Mesothelial cell of epicardium (in vitro differentiated cells): ENCODE measurements around the gene GPR139. TPM values are rescaled to one million over a fixed set of nuclear protein-coding genes. Genes with fewer than 3 reads are reported as not detected.

ENCODE experiments used
- DNase-seq, 2 experiments: peaks; one replicate each; pipeline ENCODE4 v3.0.0; 2021; ENCODE audit warnings: low spot score in 2 of 2; ENCODE audit not compliant: unreplicated experiment in 2 of 2
- H3K27ac Mint-ChIP-seq: 2 replicates; pipeline ENCODE4 v1.8.0; 2021; ENCODE audit warnings: mixed read lengths
- H3K27me3 Mint-ChIP-seq: 2 replicates; pipeline ENCODE4 v1.8.0; 2021; ENCODE audit warnings: low read depth, mixed read lengths
- H3K36me3 Mint-ChIP-seq: 2 replicates; pipeline ENCODE4 v1.8.0; 2021; ENCODE audit warnings: mixed read lengths
- H3K4me1 Mint-ChIP-seq: 2 replicates; pipeline ENCODE4 v1.8.0; 2021; ENCODE audit warnings: mixed read lengths
- H3K4me3 Mint-ChIP-seq: 2 replicates; pipeline ENCODE4 v1.8.0; 2021; ENCODE audit warnings: mild to moderate bottlenecking, moderate library complexity, mixed read lengths
- H3K9me3 Mint-ChIP-seq: 2 replicates; pipeline ENCODE4 v1.8.0; 2021; ENCODE audit warnings: mixed read lengths
- total RNA-seq: library from RNA; stranded (reverse); gene quantifications from 3 replicates; pipeline ENCODE4 v1.2.1, GENCODE V29; 2021
- TF ChIP-seq, protein P1 (sequence below): fragments of 200-600 bp; sonication (generic); IDR thresholded peaks from one replicate; pipeline ENCODE4 v1.5.0; 2021; ENCODE audit warnings: antibody characterized with exemption; ENCODE audit not compliant: unreplicated experiment

GPR139 gene
- total RNA-seq, 1 donor from 2014 or later, result not detected

DNA sequence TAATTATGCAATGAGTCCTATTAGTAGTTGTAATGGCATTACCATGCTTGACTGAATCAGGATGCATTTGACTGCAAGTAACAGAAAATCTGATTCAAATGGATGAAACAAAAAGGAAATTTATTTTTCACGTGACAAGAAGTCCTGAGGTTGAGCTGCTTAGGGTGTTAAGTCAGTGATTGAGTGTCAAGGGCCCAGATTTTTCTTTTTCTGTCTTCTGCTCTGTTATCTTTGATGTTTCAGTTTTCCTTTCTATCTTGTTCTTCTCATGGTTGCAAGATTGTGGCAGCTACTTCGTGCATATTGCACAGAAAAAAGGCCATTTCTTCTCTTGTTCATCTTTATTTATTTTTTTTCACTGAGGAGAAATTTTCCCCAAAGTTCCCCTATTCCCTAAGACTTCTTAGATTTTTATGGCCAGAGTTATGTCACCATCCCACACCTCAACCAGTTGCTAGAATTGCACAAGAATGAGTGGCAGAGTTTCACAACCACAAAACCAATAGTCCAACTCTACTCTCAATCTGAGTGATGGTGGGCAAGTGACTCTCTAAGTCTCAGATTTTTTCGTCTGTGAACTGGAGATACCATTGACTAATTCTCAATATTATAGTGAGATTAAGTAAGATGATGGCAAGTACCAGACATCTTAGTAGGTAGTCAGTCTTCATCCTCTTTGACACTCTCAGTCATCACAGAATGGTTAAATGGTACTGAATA lies 15.7 kb upstream of the GPR139 start:
- no peak overlapping the region for H3K27ac Mint-ChIP-seq
- peaks cover 40% of the 10 kb centered on the region for H3K27me3 Mint-ChIP-seq
- no peak overlapping the region for H3K4me3 Mint-ChIP-seq
- no peaks in the 10 kb centered on the region for H3K4me1 Mint-ChIP-seq
- DNase-seq, result no peak
- H3K9me3 Mint-ChIP-seq, result no peaks in the 10 kb centered on the region
- TF ChIP-seq, protein P1, sequence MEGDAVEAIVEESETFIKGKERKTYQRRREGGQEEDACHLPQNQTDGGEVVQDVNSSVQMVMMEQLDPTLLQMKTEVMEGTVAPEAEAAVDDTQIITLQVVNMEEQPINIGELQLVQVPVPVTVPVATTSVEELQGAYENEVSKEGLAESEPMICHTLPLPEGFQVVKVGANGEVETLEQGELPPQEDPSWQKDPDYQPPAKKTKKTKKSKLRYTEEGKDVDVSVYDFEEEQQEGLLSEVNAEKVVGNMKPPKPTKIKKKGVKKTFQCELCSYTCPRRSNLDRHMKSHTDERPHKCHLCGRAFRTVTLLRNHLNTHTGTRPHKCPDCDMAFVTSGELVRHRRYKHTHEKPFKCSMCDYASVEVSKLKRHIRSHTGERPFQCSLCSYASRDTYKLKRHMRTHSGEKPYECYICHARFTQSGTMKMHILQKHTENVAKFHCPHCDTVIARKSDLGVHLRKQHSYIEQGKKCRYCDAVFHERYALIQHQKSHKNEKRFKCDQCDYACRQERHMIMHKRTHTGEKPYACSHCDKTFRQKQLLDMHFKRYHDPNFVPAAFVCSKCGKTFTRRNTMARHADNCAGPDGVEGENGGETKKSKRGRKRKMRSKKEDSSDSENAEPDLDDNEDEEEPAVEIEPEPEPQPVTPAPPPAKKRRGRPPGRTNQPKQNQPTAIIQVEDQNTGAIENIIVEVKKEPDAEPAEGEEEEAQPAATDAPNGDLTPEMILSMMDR, result no peak
- no peaks in the 10 kb centered on the region for H3K36me3 Mint-ChIP-seq

DNA sequence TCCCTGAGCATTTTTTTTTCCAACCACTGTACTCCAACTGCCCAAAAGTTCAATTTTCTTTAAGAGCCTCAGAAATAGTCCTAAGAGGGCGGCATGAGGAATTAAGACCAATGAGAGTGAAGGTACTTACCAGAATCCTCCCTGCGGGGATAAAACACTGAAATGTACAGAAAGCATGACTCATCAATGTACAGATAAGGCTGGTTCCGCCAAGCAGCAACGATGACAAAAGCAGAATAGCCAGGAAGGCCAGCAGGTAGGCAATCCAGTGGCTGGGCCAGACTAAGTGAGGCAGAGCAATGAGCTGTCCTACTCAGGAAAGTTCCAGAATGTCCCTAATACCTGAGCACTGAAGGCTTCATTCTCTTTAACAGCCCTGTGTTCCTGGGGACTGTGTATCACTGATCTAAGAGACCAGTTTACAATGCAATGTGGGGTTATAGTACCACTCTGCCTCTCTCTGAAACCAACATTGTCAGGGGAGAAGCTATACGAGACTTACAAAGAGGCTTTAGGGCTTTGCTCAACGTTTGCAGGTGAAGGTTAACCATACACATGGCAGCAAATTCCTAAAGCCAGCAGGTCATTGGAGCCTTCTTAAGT lies 11.0 kb upstream of the GPR139 start:
- TF ChIP-seq, protein P1, result no peak
- Mint-ChIP-seq H3K9me3 (no peaks in the 10 kb centered on the region), H3K27ac (no peak overlapping the region), H3K27me3 (peaks cover 40% of the 10 kb centered on the region), H3K4me3 (no peak overlapping the region), H3K36me3 (no peaks in the 10 kb centered on the region), H3K4me1 (no peaks in the 10 kb centered on the region)
- DNase-seq, result no peak

DNA sequence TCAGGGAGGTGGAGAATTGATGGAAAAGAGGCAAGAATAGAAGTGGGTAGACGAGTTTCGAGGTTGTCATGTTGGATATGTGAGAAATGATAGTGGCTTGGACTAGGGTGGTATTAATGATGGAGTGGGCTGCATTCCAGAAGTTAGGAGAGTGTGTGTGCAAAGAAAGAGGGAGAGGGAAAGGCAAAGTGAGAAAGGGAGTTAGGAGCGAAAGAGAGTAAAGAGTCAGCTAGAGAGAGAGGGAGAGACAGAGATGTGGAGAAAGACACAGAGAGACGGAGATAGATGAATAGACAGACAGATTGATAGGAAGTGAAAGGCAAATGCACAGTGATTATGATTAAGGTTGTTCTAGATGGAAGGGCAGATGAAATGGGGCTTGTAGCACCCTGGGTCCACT lies 5.4 kb upstream of the GPR139 start:
- no peak for DNase-seq
- H3K27me3 Mint-ChIP-seq, result peaks cover 66% of the 10 kb centered on the region
- TF ChIP-seq, protein P1, result no peak
- no peak overlapping the region for H3K4me3 Mint-ChIP-seq
- no peaks in the 10 kb centered on the region for H3K36me3 Mint-ChIP-seq
- no peak overlapping the region for H3K27ac Mint-ChIP-seq
- no peaks in the 10 kb centered on the region for H3K4me1 Mint-ChIP-seq
- H3K9me3 Mint-ChIP-seq, result no peaks in the 10 kb centered on the region

DNA sequence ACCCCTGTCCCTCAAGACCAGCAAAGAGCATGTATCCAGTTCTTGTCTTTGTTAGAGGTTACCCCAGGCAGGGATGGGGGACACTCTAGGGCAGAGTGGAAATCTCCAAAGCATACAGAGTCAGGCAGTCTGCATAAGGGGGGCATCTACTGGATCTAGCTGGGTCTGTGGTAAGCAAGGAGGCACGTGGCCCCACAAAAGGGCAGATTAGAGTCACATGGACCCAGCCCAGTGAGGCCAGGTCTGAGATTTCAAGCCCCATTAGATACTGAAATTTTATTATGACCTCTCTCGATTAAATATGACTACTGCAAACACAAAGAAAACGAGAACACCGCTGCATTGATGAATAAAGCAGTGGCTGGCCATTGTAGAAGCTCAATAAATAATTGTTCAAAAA lies 1.6 kb upstream of the GPR139 start:
- TF ChIP-seq, protein P1, result no peak
- H3K36me3 Mint-ChIP-seq, result no peaks in the 10 kb centered on the region
- no peaks in the 10 kb centered on the region for H3K9me3 Mint-ChIP-seq
- H3K4me3 Mint-ChIP-seq, result no peak overlapping the region
- H3K27me3 Mint-ChIP-seq, result peaks cover 82% of the 10 kb centered on the region
- no peak for DNase-seq
- H3K4me1 Mint-ChIP-seq, result no peaks in the 10 kb centered on the region
- no peak overlapping the region for H3K27ac Mint-ChIP-seq

DNA sequence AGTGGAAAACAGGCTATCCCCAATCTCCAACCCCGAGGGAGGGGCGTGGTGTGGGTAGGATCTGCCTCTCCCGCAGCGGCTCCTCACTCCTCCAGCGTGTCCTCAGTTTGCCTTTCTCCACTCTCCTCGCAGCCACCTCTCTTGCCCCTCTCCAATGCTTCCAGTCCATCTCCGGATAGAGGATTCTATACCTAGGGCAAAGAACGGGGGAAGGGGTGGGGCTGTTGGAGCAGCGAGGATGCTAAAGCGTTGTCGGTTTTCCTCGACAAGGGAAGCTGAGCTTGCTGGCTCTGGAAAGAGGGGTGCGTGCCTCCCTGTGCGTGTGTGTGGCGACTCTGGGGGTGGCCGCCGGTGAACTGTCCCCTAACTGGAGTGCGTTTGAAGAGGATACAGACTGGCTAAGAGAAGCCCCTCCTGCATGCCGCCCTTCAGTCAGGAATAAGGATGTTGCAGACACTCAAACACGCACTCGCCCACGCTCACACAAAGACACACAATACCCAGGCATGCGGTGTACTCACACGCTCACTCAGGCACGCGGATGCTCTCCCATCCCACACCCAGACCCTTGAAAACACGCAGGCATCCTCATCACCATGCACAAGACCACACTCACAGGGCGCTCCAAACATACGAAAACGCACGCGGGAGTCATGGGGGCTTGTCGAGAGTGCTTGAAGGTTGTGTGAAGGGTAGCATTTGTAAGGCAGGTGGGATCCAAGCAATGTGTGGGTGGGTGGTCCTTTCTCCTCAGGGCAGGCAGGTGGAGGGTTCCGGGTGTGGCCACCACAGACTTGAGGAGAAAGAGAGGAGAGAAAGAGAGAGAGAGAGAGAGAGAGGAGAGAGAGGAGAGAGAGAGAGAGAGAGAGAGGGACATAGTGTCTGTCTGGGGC lies 655 bp upstream of the GPR139 start:
- H3K4me1 Mint-ChIP-seq, result no peaks in the 10 kb centered on the region
- peaks cover 87% of the 10 kb centered on the region for H3K27me3 Mint-ChIP-seq
- no peak for DNase-seq
- no peaks in the 10 kb centered on the region for H3K36me3 Mint-ChIP-seq
- H3K9me3 Mint-ChIP-seq, result no peaks in the 10 kb centered on the region
- no peak overlapping the region for H3K4me3 Mint-ChIP-seq
- no peak overlapping the region for H3K27ac Mint-ChIP-seq
- TF ChIP-seq, protein P1, result no peak
